HG02610 (cell line): ENCODE measurements around the gene VTCN1.
"Not testable (repeated sequence)": the region's sequence is repeated elsewhere in the genome, so short reads cannot be mapped to it uniquely, and the experiment has no call there.

ENCODE experiments used
- ATAC-seq: cut with Tn5 transposase; IDR thresholded peaks from one replicate; pipeline ENCODE4 v1.9.1; 2021; ENCODE audit warnings: mild to moderate bottlenecking, moderate library complexity; ENCODE audit not compliant: unreplicated experiment

VTCN1 gene, protein sequence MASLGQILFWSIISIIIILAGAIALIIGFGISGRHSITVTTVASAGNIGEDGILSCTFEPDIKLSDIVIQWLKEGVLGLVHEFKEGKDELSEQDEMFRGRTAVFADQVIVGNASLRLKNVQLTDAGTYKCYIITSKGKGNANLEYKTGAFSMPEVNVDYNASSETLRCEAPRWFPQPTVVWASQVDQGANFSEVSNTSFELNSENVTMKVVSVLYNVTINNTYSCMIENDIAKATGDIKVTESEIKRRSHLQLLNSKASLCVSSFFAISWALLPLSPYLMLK

DNA sequence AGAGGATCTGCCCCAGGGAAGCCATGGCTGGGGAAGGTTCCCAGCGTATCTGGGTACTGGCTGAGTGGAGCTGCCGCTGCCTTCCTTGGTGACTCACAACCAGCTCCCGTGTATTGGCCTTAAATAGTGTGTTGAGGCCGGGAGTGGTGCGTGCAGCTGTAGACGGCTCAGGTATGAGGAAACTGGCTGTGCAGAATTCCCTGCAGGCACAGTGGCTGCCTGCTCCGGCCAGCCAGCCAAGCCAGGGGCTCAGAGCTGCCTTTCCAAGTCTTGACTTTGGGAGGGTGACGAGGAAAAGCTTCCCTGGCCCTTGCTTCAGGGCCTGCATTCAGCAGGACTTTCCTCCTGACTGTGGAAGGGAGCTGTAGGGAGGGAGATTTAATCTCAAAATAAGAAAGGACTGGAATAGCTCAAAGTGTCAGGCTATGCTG is at the start of gene VTCN1:
Gene VTCN1, minus strand, starts transcription at position 97 of the 431 bp plus-strand sequence. Its CDS starts 72 bp downstream, at position 25.
- ATAC-seq: no peak

DNA sequence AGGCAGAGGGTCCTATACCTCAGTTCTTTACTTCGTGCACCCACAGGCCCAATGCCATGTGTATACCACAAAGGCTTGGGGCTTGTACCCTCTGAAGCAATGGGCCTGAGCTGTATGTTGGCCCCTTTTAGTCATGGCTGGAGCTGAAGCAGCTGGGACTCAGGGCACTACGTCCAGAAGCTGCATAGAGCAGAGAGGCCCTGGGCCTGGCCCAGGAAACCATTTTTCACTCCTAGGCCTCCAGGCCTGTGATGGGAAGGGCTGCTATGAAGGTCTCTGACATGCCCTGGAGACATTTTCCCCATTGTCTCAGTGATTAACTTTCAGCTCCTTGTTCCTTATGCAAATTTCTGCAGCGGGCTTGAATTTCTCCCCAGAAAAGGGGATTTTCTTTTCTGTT is 48.1 kb upstream of the VTCN1 start:
- ATAC-seq: no peak

DNA sequence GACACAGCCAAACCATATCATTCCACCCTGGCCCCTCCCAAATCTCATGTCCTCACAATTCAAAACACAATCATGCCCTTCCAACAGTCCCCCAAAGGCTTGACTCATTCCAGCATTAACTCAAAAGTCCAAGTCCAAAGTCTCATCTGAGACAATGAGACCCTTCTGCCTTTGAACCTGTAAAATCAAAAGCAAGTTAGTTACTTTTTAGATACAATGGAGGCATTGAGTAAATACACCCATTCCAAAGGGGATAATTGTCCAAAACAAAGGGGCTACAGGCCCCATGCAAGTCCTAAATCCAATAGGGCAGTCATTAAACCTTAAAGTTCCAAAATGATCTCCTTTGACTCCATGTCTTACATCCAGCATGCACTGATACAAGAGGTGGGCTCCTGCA is 47.3 kb upstream of the VTCN1 start:
- ATAC-seq: not testable (repeated sequence)

DNA sequence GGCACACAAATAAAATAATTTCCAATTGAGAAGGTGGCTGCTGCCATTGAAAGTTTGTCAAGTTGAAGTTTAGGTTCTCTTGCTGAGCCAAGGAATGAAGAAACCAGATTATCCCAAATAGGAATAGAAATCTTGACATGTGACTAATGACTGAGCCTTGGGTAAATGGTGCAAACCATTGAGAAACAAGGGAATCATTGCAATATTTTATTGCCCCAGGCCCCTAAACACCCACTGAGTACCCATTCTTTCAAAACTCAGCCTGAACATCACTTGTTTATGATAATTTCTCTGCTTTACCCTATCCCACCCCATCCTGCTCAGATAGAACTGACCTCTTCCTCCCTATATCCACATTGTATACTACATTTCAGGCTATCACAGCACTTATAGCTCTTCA is 46.6 kb upstream of the VTCN1 start:
- no peak for ATAC-seq

DNA sequence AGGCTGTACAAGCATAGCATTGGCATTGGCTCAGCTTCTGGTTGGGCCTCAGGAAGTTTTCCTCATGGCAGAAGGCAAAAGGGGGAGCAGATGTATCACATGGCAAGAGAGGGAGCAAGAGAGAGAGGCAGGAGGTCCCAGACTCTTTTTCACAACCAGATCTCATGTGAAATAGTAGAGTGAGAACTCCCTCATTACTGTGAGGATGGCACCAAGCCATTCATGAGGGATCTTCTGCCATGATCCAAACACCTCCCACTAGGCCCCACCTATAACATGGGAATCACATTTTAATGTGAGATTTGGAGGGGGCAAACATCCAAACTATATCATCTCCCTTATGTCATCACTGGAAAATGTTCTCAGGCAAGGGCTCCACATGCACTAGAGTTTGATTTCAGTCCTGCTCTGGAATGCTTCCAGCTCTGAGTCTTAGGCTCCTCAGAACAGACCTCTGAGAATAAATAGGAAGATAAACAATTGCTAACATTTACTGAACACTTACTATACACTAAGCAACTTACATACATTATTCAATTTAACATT is 39.4 kb upstream of the VTCN1 start:
- ATAC-seq: no peak

DNA sequence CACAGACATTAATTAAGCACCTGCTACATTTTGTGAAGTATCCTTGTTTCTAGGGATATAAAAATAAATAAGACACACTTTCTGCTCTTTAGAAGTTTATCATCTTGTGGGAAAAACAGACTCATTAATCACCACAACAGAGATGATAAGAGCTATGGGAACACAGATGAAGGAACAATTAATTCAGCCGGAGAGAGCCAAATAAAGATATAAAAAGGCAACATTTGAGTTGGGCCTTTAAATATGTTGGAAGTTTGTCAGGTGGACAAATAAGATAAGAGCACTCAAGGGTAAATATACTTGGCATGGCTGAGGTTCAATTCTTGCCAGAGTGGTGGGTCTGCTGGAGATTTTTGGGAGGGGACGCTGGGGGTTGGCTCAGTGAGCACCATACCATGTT is 34.2 kb upstream of the VTCN1 start:
- ATAC-seq: no peak

DNA sequence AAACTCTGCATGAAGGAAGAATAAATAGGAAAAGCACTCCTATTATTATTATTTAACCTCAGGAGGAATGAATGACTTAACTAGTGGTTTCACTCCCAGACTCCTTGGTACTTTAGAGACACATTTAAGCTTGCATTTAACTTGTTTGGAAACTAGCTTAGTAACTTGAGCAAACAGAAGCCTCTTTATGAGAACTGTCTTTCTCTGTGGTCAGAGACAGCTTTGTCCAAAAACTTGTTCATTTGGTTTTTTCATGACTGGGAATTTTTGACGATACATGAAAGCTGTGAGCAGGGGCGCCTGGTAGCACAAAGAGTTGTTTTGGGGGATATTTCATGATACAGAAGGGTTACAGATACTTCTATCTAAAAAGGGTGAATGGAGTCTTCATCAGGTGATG is 33.6 kb upstream of the VTCN1 start:
- ATAC-seq: no peak

DNA sequence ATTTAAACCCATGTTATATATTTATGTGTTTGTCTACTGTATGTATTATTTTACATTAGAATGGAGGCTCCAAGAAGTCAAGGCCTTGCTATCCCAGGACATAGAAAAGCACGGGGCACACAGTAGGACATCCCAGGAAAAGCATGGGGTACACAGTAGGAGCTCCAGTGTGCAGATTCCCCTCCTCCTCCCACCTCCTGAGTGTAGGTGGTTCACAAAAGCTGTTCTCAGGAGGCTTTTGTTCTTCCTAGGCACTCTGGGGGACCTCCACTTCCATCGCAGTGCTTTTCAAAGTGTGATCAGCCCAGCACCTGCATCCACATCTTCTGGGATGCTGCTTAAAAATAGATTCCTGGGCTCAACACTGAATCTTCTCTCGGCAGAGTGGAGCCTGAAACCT is 30.8 kb upstream of the VTCN1 start:
- ATAC-seq: no peak

DNA sequence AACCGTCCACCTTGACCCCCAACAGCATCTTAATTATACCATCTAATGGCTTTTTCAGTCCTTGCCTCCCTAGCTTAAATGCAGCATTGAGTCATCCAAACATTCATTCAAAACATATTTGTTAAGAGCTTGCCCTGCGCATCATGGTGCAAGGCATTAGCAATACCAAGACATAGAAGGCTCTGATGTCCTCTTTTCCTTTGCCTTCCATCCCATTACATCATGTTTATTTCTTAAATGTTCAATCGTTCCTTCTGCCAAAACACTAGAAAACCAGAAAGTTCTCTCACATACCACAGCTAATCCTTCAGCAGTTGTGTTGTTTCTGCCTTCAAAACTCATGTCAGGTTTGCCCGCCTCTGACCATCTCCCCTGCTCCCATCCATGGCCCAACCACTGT is 29.8 kb upstream of the VTCN1 start:
- no peak for ATAC-seq

DNA sequence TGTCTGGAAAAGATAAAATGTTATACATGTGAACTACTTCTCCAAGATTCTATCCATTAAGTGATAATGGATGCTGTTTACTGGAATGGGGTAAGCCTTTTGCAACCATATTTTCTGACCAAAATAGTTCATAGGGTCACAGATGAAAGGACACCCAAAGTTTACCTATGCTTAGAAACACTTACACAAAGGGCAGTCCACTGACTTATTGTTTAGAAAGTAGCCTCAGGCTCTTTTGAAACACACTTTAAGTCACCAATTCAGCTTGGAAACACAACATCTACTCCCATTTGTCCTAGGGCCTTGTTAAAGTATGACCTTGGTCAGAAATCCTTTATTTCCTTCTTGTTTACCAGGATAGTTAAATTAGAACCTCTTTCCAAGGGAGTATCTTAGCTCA is 28.7 kb upstream of the VTCN1 start:
- ATAC-seq: no peak

DNA sequence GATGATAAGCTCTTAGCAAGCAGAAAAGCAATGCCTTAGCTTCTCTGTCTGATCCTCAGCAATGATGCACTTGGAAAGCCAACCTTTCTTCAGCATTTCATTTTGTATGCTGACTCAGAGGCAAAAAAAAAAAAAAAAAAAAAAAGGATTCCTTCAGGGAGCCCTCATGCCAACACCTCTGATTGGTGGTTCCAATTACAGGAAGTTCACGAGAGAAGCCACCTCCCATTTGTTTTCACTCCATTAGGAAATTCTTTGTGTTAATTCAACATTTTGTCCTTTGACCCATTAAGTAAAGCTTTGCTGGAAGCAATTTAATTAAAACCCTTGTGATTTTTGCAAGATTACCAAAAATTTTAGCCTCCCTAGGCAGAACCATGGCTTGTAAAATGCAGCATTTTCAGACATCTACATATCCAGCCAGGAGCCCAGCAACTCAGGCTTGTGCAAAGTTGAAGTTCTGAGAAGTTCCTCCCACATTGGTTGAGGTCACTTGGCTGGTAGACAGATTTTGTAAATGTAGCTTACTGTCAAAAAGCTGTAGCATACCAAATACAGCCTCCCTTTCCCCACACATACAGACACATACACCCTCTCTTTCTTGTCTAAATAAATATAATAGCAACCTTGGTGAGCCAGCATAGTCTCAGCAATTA is 27.1 kb upstream of the VTCN1 start:
- no peak for ATAC-seq

DNA sequence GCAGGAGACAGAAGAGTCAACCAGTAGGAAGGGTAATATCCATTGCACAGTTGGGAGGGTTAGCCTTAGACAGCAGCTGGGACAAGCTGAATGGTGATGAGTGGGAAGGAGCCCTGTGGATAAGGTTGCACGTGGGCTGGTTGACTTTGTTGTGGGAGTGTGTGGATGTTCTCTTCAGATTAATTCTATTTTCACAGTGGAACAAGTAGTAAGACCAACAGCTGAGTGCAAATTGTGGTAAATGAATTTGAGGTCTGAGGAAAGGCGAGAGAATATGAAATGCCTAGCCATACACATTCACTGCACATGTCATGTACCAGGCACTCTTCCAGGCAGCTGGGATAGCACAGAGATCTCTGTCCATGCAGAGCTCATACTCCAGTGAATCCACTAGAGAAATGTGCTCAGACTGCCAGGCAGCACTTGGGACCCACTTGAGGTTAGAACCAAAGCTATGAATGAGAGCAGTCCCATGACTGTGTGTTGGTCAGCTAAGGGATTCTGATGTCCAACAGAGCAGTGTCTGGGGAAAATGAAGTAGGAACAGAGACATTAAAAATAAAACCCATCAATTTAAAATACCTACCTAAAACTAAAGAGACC is 25.2 kb upstream of the VTCN1 start:
- no peak for ATAC-seq

DNA sequence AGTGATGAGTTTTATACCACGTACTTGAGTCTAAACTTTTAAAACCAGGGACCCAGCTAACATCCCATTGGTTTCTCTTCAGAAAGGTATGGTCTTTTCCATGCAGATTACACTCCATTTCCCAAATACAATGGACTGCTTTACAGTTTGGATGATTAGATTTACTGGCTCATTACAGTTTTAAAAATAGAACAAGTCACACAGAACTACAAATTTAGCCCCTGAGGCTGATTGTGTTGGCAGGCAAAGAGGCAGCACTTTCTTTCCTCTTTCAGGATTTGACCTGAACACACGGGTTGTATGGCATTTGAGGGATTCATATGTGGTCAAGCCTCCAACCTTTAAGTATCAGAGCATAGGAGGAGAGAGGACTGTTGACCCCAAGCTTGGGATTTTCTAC is 21.8 kb upstream of the VTCN1 start:
- no peak for ATAC-seq

DNA sequence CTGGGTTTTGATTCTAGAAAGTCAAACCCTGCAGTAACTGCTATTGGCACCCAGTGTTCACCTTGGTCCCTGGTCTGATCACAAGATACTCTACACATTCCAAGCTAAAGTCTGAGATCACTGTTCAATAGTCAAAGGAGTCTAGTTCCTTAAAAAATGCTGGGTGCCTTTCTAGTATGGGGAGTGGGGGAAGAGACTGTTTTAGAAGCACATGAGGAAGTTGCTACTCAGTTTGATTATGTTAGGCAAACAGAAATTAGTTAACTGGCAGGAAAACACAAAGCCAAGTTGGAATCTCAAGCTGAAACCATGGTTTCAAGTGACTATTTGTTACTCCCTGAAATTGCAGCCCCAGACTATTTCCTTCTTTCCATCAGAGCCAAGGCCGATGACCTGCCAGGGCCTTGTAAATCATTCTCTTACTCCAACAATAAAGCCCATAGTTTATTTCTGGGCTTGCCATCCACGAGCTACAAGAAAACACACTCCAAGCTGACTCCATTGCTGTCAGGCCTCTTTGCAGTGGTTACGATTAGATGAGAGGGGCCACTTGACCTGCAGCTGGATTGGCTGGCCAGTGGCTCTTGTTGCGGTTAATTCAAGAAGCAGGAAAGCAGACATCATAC is 21.1 kb upstream of the VTCN1 start:
- ATAC-seq: no peak

DNA sequence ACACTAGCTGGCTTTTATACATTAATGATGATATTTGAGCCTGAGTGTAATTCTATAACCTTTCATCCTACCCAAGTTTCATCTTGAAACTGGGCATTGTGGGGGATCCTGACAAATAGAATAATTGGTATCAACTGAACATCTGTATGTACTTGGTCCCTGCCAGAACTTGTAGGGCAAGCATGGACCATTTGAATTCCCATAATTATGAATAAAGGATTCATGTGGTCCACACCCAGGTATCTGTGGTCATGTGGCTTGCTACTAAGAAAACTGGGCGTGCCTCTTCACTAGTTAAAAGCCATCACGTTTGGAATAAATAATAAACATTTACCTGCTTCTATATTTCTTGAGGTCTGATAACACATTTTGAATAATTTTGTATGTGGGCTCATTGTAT is 20.6 kb upstream of the VTCN1 start:
- ATAC-seq: no peak

DNA sequence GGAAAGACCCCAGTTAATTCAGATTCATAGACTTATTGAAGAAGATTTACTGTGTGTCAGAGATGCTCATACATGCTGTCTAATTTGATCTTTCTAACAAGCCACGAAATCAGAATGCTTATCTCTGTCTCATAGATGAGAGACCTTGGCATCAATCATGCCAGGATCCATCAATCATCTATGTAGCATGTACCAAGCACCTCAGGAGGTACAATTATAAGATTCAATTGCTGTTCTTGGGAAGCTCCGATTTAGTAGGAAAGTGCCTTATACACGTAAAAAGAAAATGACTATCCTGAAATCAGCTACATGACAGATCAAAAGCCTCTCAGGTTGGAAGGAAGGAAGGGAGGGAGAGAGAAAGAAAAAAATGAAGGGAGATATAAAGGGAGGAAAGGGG is 18.5 kb upstream of the VTCN1 start:
- ATAC-seq: no peak

DNA sequence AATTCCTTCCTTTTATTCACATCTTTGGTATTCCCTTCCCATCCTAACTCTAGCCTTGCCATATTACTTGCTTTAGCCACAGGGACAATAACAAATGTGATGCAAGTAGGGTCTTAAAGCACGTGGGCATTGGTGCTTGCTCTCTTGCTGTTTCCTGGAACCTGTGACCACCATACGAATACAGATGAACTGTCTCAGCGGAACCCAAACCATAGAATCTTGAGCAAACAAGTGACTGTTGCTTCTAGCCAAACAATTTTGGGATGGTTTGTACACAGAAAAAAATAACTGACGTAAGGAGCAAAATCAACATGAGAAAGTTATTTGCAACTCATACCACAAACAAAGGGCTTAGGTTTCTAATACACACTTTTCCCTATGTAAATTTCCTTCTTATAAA is 15.2 kb upstream of the VTCN1 start:
- ATAC-seq: no peak

DNA sequence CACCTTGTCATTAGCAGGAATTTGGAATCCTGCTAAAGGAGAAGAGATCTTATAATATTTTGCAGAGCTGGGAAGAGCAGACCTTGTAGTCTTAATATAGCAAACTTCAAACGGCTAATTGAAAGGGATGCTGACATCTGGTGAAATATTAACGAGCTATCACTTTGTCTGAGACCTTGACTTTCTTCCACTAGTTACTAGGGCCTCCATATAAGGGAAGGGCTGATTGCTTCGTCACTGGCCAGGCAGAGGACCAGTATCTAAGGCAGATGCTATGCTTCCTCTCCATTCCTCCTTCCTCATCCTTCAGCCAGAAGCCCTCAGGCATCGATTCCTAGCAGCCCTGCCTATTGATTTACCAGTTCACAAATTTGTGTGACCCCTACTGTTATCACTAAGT is 6.0 kb upstream of the VTCN1 start:
- no peak for ATAC-seq

DNA sequence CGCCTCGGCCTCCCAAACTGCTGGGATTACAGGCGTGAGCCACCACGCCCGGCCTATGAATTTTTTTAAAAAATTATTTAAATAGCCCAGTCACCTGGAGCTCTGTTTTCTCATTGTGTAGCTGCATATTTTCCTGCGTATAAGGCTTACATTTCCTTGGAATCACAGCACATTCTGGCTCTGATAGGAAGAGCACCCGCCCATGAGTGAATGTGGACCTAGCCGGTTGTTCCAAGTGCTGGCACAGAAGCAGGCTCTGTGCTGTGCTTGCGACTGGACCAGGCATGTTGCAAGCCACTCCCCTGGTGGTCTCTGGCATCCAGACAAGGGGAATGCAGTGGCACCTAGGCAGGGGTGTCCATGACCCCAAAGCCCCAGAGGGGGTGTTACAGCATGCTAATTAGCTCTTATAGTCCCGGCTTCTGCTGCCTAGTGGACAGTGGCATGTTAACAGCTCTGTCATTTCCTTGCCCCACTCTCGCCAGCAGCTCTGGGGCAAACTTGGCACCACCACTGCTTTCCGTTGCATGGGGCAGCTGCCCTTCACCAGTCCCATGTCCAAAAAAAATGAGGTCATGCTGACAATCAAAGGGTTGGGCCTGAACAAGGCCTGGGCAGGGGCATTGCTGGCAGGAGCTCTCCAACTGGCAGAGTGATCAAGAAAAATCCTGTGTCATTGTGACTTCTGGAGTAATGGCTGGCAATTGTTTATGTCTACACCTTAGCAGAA is 5.2 kb upstream of the VTCN1 start:
- ATAC-seq: no peak

DNA sequence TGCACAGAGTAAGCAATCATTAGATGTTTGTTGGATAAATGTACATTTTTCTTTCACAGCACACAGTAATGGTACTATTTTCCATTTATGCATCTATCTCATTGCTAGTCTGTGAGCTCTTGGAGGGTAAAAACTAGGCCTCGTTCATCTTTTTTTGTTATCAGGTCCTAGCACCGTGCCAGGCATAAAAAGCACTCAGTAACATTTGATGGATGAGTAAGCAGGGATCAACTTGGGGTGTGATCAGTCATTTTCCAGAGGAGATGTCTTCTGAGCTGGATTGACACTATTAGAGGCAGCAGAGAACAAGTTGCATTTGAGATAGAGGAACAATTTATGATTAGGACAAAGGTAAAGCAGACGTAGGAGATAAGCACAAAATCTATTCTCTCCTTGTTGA is 4.3 kb upstream of the VTCN1 start:
- ATAC-seq: no peak

DNA sequence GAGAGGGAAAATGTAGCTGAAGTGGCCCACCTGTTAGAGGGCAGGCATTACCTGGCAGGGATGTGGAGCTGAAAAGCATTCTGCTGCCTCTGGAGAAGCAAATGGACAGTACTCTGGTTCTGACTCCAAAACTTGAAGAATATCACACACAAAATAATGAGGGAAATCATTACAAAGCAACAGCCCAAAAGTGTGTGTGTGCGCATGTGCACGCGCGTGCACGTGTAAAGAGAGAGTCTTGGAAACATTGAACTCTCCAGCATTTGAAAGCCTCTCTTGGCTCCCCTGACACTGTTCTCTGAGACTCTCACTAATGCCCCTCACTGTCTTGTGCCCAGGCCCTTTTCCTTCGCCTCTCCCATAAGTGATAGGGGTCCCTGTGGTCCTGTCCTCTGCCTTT is 2.3 kb upstream of the VTCN1 start:
- ATAC-seq: no peak
